ENCODE results near the gene KLHL2.
"Not testable (repeated sequence)": the region's sequence is repeated elsewhere in the genome, so short reads cannot be mapped to it uniquely, and the experiment has no call there.

GRCh38 chr4:165215761-165216487, 8.6 kb downstream of the KLHL2 start:
- not testable (repeated sequence) for TF ChIP-seq BHLHE40 (IDR thresholded peaks at IDR 0.05; ENCODE audit: borderline replicate concordance); SP1 (IDR thresholded peaks at IDR 0.05); SUZ12 (IDR thresholded peaks at IDR 0.05); NFRKB (IDR thresholded peaks at IDR 0.05); ZNF384 (IDR thresholded peaks at IDR 0.05); TARDBP (IDR thresholded peaks at IDR 0.05); FOXM1 (IDR thresholded peaks at IDR 0.05; ENCODE audit: borderline replicate concordance); FOXA1 (IDR thresholded peaks at IDR 0.05); HDGF (IDR thresholded peaks at IDR 0.05; ENCODE audit: borderline replicate concordance); LEF1 (IDR thresholded peaks at IDR 0.05; ENCODE audit: borderline replicate concordance); ARNT (IDR thresholded peaks at IDR 0.05); CTBP1 (IDR thresholded peaks at IDR 0.05; ENCODE audit: borderline replicate concordance)

All from HEK293T (cell line).